K562 (cell line): ENCODE results near the gene OCIAD1. TPM values are rescaled to one million over a fixed set of nuclear protein-coding genes. Genes with fewer than 3 reads are reported as not detected.

Source experiments
- CBFA2T3 ChIP-seq: fragments of 450-650 bp; IDR thresholded peaks from 2 replicates; pipeline ENCODE4 v1.6.1; 2017
- DPF2 ChIP-seq: fragments of 450-650 bp; IDR thresholded peaks from 2 replicates; pipeline ENCODE4 v1.6.1; 2016
- EP400 ChIP-seq: fragments of 450-650 bp; IDR thresholded peaks from 2 replicates; pipeline ENCODE4 v1.6.1; 2017; ENCODE audit warnings: antibody characterized with exemption, mild to moderate bottlenecking, moderate library complexity
- MLLT1 ChIP-seq, 2 experiments: fragments of 450-650 bp; IDR thresholded peaks; 2 replicates each; pipeline ENCODE4 v1.6.1; 2016
- NR2C1 ChIP-seq, 2 experiments: fragments of 450-650 bp; IDR thresholded peaks; 2 replicates each; pipeline ENCODE4 v1.6.1; 2017; ENCODE audit warnings: mild to moderate bottlenecking in 2 of 2, antibody characterized with exemption in 1 of 2, inconsistent platforms in 1 of 2, missing compliant biosample characterization in 1 of 2, missing genetic modification characterization in 1 of 2
- PHTF2 ChIP-seq: fragments of 250-450 bp; sonication (Bioruptor Pico); IDR thresholded peaks from 2 replicates; pipeline ENCODE4 v1.5.0; 2021; ENCODE audit warnings: mild to moderate bottlenecking
- SAFB2 ChIP-seq: fragments of 200-400 bp; formaldehyde crosslinking; IDR thresholded peaks from 2 replicates; pipeline ENCODE4 v1.6.1; 2018; ENCODE audit warnings: borderline replicate concordance, low read length, low read depth, moderate library complexity; ENCODE audit not compliant: severe bottlenecking
- XRCC5 ChIP-seq: fragments of 200-400 bp; formaldehyde crosslinking; IDR thresholded peaks from 2 replicates; pipeline ENCODE4 v1.6.1; 2017; ENCODE audit warnings: low read depth, mild to moderate bottlenecking, low read length
- ZNF263 ChIP-seq: sonication (generic); formaldehyde crosslinking; IDR thresholded peaks from 2 replicates; pipeline ENCODE4 v1.8.0; 2022; ENCODE audit warnings: mild to moderate bottlenecking, missing genetic modification reagents, borderline replicate concordance
- ZNF436 ChIP-seq: fragments of 250-450, 450-650 bp; sonication (Bioruptor Pico); formaldehyde crosslinking; IDR thresholded peaks from 2 replicates; pipeline ENCODE4 v1.7.0; 2020; ENCODE audit warnings: mild to moderate bottlenecking
- ZNF444 ChIP-seq: fragments of 250-450 bp; sonication (Bioruptor Pico); IDR thresholded peaks from 2 replicates; pipeline ENCODE4 v1.4.0; 2020; ENCODE audit warnings: mild to moderate bottlenecking, moderate library complexity
- ZNF766 ChIP-seq: fragments of 200-800 bp; sonication (Bioruptor generic); conservative IDR thresholded peaks from 2 replicates; pipeline ENCODE4 v1.6.1; 2016; ENCODE audit warnings: missing genetic modification characterization, missing compliant biosample characterization
- polyA plus RNA-seq, 8 experiments: library from polyadenylated mRNA; depleted of rRNA in 4 of 8; stranded (reverse) in 5 of 8; unstranded in 3 of 8; fragments of >200 nt; fragmentation: Nextera tagmentation in 2 of 8; fragmentation: Illumina TruSeq in 1 of 8; extraction: Ambion mirVana in 2 of 8; extraction: Trizol in 1 of 8; gene quantifications; 2 replicates each; pipeline versions ENCODE4 v1.2.1 to v1.2.3, GENCODE V29; 2011 to 2014; ENCODE audit warnings: inconsistent platforms in 1 of 8, missing spikeins in 1 of 8
- total RNA-seq, 7 experiments: library from RNA; depleted of rRNA in 6 of 7; stranded (reverse); fragments of >200 nt in 6 of 7; fragmentation: Illumina TruSeq in 2 of 7; extraction: Trizol in 2 of 7; gene quantifications; 2 replicates each; pipeline versions ENCODE4 v1.2.1 to v1.2.3, GENCODE V29; 2011 to 2021; ENCODE audit warnings: low replicate concordance in 1 of 7
- TF ChIP-seq, protein P1 (sequence below): fragments of 150-350 bp; IDR thresholded peaks from 2 replicates; pipeline ENCODE4 v1.6.1; 2014; ENCODE audit warnings: low read depth, mild to moderate bottlenecking, low read length, borderline replicate concordance
- TF ChIP-seq, protein P2 (sequence below): sonication (generic); formaldehyde crosslinking; IDR thresholded peaks from 2 replicates; pipeline ENCODE4 v1.5.0; 2020; ENCODE audit warnings: missing genetic modification reagents
- TF ChIP-seq, protein P3 (sequence below), 2 experiments: fragments of 450-650 bp; conservative IDR thresholded peaks; 2 replicates each; pipeline ENCODE4 v1.6.1; 2017; ENCODE audit warnings: mild to moderate bottlenecking in 2 of 2, moderate library complexity in 2 of 2
- TF ChIP-seq, protein P4 (sequence below), 2 experiments: IDR thresholded peaks; 2 replicates each; pipeline ENCODE4 v1.6.1; 2012; ENCODE audit warnings: improper control_type of control experiment in 2 of 2, low read depth in 2 of 2, low read length in 2 of 2, borderline replicate concordance in 1 of 2

OCIAD1 gene
- total and polyA plus RNA-seq, 9 of the 15 experiments (the other 6 are each of a cell fraction or from before 2014, with no cell fraction given) = 99.0 to 358 (median 196) TPM

DNA sequence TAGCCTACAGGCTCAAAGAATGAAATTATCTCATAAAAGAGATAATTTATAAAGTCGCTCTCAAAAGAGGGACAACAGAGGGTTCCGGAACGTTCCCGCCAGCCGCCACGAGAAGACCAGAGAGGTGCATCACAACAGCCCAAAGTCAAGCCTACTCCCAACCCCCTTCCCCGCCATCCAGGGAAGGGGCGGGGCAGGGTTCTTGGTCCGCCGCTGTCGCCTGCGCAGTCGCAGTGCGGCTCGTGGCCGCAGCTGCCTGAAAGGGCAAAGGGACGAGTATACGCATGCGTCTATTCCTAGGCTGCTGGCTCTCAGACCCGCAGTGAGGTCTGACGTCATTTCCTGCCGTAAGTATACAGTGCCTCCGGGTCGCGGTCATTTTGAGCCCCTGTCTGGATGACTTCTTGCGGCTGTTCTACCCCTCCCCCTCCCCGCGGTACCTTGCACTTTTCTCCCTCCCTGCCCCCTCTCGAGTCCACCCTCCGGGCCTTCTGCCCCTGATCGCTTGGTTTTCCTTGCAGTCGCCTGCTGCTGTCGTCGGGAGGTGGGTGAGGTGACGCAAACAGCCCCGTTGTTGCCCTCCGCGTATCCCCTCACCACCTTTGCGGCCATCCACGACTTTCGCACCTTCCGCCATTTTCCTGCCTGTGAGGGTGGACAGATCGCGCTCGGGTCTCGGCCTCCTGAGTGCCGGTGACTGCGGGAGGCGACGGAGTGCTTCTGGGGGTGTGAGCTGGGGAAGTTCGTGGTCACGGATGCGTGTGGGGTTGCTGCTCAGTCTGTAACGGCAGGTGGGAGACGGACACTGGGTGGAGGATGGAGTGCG is at the start of gene OCIAD1 (continued):
- TF ChIP-seq, protein P1, sequence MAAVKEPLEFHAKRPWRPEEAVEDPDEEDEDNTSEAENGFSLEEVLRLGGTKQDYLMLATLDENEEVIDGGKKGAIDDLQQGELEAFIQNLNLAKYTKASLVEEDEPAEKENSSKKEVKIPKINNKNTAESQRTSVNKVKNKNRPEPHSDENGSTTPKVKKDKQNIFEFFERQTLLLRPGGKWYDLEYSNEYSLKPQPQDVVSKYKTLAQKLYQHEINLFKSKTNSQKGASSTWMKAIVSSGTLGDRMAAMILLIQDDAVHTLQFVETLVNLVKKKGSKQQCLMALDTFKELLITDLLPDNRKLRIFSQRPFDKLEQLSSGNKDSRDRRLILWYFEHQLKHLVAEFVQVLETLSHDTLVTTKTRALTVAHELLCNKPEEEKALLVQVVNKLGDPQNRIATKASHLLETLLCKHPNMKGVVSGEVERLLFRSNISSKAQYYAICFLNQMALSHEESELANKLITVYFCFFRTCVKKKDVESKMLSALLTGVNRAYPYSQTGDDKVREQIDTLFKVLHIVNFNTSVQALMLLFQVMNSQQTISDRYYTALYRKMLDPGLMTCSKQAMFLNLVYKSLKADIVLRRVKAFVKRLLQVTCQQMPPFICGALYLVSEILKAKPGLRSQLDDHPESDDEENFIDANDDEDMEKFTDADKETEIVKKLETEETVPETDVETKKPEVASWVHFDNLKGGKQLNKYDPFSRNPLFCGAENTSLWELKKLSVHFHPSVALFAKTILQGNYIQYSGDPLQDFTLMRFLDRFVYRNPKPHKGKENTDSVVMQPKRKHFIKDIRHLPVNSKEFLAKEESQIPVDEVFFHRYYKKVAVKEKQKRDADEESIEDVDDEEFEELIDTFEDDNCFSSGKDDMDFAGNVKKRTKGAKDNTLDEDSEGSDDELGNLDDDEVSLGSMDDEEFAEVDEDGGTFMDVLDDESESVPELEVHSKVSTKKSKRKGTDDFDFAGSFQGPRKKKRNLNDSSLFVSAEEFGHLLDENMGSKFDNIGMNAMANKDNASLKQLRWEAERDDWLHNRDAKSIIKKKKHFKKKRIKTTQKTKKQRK = no peak
- TF ChIP-seq ZNF766 (CRISPR knock-in tag) (peak; percentile 70; the same call in 1 of the 2 replicates), CBFA2T3 (peak; percentile 40), DPF2 (peak; percentile 75), ZNF263 (no peak), ZNF444 (CRISPR knock-in tag) (no peak), PHTF2 (CRISPR knock-in tag) (no peak), ZNF436 (CRISPR knock-in tag) (no peak), EP400 (peak; percentile 95), SAFB2 (no peak), MLLT1 (IDR thresholded peaks at IDR 0.05) (peak; percentile 73 to 91; a peak in 3 of 4 replicates), NR2C1 (IDR thresholded peaks at IDR 0.05) (peak; percentile 98), NR2C1 (tag; IDR thresholded peaks at IDR 0.05) (peak; percentile 98), XRCC5 (no peak)
- TF ChIP-seq, protein P2, sequence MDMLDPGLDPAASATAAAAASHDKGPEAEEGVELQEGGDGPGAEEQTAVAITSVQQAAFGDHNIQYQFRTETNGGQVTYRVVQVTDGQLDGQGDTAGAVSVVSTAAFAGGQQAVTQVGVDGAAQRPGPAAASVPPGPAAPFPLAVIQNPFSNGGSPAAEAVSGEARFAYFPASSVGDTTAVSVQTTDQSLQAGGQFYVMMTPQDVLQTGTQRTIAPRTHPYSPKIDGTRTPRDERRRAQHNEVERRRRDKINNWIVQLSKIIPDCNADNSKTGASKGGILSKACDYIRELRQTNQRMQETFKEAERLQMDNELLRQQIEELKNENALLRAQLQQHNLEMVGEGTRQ (CRISPR knock-in tag) = no peak
- TF ChIP-seq, protein P3, sequence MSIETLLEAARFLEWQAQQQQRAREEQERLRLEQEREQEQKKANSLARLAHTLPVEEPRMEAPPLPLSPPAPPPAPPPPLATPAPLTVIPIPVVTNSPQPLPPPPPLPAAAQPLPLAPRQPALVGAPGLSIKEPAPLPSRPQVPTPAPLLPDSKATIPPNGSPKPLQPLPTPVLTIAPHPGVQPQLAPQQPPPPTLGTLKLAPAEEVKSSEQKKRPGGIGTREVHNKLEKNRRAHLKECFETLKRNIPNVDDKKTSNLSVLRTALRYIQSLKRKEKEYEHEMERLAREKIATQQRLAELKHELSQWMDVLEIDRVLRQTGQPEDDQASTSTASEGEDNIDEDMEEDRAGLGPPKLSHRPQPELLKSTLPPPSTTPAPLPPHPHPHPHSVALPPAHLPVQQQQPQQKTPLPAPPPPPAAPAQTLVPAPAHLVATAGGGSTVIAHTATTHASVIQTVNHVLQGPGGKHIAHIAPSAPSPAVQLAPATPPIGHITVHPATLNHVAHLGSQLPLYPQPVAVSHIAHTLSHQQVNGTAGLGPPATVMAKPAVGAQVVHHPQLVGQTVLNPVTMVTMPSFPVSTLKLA (conservative IDR thresholded peaks at IDR 0.05) = peak; percentile 41 to 69; a peak in 3 of 4 replicates
- TF ChIP-seq, protein P4, sequence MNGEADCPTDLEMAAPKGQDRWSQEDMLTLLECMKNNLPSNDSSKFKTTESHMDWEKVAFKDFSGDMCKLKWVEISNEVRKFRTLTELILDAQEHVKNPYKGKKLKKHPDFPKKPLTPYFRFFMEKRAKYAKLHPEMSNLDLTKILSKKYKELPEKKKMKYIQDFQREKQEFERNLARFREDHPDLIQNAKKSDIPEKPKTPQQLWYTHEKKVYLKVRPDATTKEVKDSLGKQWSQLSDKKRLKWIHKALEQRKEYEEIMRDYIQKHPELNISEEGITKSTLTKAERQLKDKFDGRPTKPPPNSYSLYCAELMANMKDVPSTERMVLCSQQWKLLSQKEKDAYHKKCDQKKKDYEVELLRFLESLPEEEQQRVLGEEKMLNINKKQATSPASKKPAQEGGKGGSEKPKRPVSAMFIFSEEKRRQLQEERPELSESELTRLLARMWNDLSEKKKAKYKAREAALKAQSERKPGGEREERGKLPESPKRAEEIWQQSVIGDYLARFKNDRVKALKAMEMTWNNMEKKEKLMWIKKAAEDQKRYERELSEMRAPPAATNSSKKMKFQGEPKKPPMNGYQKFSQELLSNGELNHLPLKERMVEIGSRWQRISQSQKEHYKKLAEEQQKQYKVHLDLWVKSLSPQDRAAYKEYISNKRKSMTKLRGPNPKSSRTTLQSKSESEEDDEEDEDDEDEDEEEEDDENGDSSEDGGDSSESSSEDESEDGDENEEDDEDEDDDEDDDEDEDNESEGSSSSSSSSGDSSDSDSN (IDR thresholded peaks at IDR 0.05; ENCODE audit: borderline replicate concordance in 1 of 2, low read depth in 2 of 2, low read length in 2 of 2) = 0 out of 4 replicates have a peak, but pooled peaks of 1 of the 2 experiments have one; percentile 17
